ENCODE measurements around the gene DEF6. TPM values are rescaled to one million over a fixed set of nuclear protein-coding genes. Genes with fewer than 3 reads are reported as not detected.

The DEF6 gene
- total RNA-seq, 1 experiment from 2014 or later = 11.3 TPM

DNA sequence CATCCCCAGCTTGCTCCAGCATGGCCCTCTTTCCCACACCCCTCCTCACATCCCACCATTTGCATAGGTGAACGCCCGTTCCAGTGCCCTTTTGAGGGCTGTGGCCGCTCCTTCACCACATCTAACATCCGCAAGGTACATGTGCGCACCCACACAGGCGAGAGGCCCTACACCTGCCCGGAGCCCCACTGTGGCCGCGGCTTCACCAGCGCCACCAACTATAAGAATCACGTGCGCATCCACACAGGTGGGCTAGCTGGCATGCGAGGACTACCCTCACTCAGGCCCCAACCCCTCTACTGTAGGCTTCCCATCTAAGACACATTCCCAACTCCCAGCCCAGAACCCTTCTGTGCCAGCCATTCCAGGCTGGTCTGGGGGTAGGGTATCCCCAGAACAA, 6.1 kb upstream of the DEF6 start:
- Mint-ChIP-seq H3K9me3 (no peaks in the 10 kb centered on the region), H3K4me1 (peaks cover 3% of the 10 kb centered on the region), H3K36me3 (peaks cover 11% of the 10 kb centered on the region), H3K4me3 (no peak overlapping the region), H3K27me3 (ENCODE audit: low read depth) (no peaks in the 10 kb centered on the region; the same call in 1 of the 2 replicates), H3K27ac (no peak overlapping the region)
- TF ChIP-seq KAT7 (CRISPR knock-in tag; IDR thresholded peaks at IDR 0.05; ENCODE audit: borderline replicate concordance) = no peak
- TF ChIP-seq, protein P1, sequence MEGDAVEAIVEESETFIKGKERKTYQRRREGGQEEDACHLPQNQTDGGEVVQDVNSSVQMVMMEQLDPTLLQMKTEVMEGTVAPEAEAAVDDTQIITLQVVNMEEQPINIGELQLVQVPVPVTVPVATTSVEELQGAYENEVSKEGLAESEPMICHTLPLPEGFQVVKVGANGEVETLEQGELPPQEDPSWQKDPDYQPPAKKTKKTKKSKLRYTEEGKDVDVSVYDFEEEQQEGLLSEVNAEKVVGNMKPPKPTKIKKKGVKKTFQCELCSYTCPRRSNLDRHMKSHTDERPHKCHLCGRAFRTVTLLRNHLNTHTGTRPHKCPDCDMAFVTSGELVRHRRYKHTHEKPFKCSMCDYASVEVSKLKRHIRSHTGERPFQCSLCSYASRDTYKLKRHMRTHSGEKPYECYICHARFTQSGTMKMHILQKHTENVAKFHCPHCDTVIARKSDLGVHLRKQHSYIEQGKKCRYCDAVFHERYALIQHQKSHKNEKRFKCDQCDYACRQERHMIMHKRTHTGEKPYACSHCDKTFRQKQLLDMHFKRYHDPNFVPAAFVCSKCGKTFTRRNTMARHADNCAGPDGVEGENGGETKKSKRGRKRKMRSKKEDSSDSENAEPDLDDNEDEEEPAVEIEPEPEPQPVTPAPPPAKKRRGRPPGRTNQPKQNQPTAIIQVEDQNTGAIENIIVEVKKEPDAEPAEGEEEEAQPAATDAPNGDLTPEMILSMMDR (IDR thresholded peaks at IDR 0.05) = no peak
- TF ChIP-seq, protein P2, sequence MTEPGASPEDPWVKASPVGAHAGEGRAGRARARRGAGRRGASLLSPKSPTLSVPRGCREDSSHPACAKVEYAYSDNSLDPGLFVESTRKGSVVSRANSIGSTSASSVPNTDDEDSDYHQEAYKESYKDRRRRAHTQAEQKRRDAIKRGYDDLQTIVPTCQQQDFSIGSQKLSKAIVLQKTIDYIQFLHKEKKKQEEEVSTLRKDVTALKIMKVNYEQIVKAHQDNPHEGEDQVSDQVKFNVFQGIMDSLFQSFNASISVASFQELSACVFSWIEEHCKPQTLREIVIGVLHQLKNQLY (CRISPR knock-in tag; IDR thresholded peaks at IDR 0.05) = no peak
- TF ChIP-seq, protein P3, sequence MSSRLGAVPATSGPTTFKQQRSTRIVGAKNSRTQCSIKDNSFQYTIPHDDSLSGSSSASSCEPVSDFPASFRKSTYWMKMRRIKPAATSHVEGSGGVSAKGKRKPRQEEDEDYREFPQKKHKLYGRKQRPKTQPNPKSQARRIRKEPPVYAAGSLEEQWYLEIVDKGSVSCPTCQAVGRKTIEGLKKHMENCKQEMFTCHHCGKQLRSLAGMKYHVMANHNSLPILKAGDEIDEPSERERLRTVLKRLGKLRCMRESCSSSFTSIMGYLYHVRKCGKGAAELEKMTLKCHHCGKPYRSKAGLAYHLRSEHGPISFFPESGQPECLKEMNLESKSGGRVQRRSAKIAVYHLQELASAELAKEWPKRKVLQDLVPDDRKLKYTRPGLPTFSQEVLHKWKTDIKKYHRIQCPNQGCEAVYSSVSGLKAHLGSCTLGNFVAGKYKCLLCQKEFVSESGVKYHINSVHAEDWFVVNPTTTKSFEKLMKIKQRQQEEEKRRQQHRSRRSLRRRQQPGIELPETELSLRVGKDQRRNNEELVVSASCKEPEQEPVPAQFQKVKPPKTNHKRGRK (CRISPR knock-in tag; IDR thresholded peaks at IDR 0.05; ENCODE audit: borderline replicate concordance) = no peak
- TF ChIP-seq ZNF232 (CRISPR knock-in tag; IDR thresholded peaks at IDR 0.05) = no peak
- no peak for TF ChIP-seq ZNF671 (CRISPR knock-in tag; IDR thresholded peaks at IDR 0.05)
- TF ChIP-seq ZBTB21 (CRISPR knock-in tag; IDR thresholded peaks at IDR 0.05; ENCODE audit: borderline replicate concordance) = no peak
- TF ChIP-seq, protein P4, sequence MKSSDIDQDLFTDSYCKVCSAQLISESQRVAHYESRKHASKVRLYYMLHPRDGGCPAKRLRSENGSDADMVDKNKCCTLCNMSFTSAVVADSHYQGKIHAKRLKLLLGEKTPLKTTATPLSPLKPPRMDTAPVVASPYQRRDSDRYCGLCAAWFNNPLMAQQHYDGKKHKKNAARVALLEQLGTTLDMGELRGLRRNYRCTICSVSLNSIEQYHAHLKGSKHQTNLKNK (CRISPR knock-in tag; IDR thresholded peaks at IDR 0.05) = no peak
- TF ChIP-seq NFYB (CRISPR knock-in tag; conservative IDR thresholded peaks at IDR 0.05; ENCODE audit: low read depth) = no peak
- TF ChIP-seq CREB1 (CRISPR knock-in tag; IDR thresholded peaks at IDR 0.05) = no peak
- DNase-seq (ENCODE audit: low spot score) (no peak), ATAC-seq (no peak)
- ChIA-PET CTCF (no interaction called here), POLR2A (no interaction called here)

DNA sequence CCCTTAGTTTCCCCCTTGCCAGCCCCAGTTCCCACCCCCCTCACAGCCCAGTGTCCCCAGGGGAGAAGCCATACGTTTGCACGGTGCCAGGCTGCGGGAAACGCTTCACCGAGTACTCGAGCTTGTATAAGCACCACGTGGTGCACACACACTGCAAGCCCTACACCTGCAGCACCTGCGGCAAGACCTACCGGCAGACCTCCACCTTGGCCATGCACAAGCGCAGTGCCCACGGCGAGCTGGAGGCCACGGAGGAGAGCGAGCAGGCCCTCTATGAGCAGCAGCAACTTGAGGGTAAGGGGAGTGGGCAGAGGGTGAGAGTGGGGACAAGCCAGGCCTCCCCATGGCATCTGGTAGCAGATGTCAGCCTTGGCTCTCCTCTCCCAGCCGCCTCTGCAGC, 5.1 kb upstream of the DEF6 start:
- H3K27me3 Mint-ChIP-seq (ENCODE audit: low read depth) = peaks cover 4% of the 10 kb centered on the region; the same call in 1 of the 2 replicates
- no peak overlapping the region for H3K4me3 Mint-ChIP-seq
- CTCF ChIA-PET = interaction anchor here (1.8 to 2.2 kb wide), 5 partner anchors 10 to 230 kb away, joined by 7 to 13 read pairs (median 9); no protein-coding TSS in a partner anchor
- TF ChIP-seq ZNF671 (CRISPR knock-in tag; IDR thresholded peaks at IDR 0.05) (no peak), RELA (CRISPR knock-in tag; IDR thresholded peaks at IDR 0.05; ENCODE audit: borderline replicate concordance) (no peak), ETV6 (CRISPR knock-in tag; IDR thresholded peaks at IDR 0.05) (no peak), ZNF138 (CRISPR knock-in tag; conservative IDR thresholded peaks at IDR 0.05) (no peak), ZNF219 (CRISPR knock-in tag; IDR thresholded peaks at IDR 0.05; ENCODE audit: borderline replicate concordance) (no peak), RORB (CRISPR knock-in tag; IDR thresholded peaks at IDR 0.05) (no peak), CBFB (CRISPR knock-in tag; IDR thresholded peaks at IDR 0.05; ENCODE audit: low read depth) (no peak)
- TF ChIP-seq, protein P5, sequence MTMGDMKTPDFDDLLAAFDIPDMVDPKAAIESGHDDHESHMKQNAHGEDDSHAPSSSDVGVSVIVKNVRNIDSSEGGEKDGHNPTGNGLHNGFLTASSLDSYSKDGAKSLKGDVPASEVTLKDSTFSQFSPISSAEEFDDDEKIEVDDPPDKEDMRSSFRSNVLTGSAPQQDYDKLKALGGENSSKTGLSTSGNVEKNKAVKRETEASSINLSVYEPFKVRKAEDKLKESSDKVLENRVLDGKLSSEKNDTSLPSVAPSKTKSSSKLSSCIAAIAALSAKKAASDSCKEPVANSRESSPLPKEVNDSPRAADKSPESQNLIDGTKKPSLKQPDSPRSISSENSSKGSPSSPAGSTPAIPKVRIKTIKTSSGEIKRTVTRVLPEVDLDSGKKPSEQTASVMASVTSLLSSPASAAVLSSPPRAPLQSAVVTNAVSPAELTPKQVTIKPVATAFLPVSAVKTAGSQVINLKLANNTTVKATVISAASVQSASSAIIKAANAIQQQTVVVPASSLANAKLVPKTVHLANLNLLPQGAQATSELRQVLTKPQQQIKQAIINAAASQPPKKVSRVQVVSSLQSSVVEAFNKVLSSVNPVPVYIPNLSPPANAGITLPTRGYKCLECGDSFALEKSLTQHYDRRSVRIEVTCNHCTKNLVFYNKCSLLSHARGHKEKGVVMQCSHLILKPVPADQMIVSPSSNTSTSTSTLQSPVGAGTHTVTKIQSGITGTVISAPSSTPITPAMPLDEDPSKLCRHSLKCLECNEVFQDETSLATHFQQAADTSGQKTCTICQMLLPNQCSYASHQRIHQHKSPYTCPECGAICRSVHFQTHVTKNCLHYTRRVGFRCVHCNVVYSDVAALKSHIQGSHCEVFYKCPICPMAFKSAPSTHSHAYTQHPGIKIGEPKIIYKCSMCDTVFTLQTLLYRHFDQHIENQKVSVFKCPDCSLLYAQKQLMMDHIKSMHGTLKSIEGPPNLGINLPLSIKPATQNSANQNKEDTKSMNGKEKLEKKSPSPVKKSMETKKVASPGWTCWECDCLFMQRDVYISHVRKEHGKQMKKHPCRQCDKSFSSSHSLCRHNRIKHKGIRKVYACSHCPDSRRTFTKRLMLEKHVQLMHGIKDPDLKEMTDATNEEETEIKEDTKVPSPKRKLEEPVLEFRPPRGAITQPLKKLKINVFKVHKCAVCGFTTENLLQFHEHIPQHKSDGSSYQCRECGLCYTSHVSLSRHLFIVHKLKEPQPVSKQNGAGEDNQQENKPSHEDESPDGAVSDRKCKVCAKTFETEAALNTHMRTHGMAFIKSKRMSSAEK (CRISPR knock-in tag; IDR thresholded peaks at IDR 0.05; ENCODE audit: borderline replicate concordance) = no peak
- TF ChIP-seq, protein P6, sequence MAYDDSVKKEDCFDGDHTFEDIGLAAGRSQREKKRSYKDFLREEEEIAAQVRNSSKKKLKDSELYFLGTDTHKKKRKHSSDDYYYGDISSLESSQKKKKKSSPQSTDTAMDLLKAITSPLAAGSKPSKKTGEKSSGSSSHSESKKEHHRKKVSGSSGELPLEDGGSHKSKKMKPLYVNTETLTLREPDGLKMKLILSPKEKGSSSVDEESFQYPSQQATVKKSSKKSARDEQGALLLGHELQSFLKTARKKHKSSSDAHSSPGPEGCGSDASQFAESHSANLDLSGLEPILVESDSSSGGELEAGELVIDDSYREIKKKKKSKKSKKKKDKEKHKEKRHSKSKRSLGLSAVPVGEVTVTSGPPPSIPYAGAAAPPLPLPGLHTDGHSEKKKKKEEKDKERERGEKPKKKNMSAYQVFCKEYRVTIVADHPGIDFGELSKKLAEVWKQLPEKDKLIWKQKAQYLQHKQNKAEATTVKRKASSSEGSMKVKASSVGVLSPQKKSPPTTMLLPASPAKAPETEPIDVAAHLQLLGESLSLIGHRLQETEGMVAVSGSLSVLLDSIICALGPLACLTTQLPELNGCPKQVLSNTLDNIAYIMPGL (CRISPR knock-in tag; IDR thresholded peaks at IDR 0.05) = no peak
- TF ChIP-seq, protein P7, sequence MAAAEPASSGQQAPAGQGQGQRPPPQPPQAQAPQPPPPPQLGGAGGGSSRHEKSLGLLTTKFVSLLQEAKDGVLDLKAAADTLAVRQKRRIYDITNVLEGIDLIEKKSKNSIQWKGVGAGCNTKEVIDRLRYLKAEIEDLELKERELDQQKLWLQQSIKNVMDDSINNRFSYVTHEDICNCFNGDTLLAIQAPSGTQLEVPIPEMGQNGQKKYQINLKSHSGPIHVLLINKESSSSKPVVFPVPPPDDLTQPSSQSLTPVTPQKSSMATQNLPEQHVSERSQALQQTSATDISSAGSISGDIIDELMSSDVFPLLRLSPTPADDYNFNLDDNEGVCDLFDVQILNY (CRISPR knock-in tag; IDR thresholded peaks at IDR 0.05) = no peak
- TF ChIP-seq, protein P8, sequence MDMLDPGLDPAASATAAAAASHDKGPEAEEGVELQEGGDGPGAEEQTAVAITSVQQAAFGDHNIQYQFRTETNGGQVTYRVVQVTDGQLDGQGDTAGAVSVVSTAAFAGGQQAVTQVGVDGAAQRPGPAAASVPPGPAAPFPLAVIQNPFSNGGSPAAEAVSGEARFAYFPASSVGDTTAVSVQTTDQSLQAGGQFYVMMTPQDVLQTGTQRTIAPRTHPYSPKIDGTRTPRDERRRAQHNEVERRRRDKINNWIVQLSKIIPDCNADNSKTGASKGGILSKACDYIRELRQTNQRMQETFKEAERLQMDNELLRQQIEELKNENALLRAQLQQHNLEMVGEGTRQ (CRISPR knock-in tag; IDR thresholded peaks at IDR 0.05) = no peak
- DNase-seq (ENCODE audit: low spot score) (no peak), ATAC-seq (no peak)
- no peak overlapping the region for H3K27ac Mint-ChIP-seq
- POLR2A ChIA-PET = no interaction called here
- H3K9me3 Mint-ChIP-seq = no peaks in the 10 kb centered on the region
- H3K36me3 Mint-ChIP-seq = peaks cover 11% of the 10 kb centered on the region
- peaks cover 8% of the 10 kb centered on the region for H3K4me1 Mint-ChIP-seq
